GM12878 (cell line): ENCODE measurements around the gene CPSF6. TPM values are rescaled to one million over a fixed set of nuclear protein-coding genes. Genes with fewer than 3 reads are reported as not detected.

Experiments
- ATAC-seq: fragments of 200-7000 bp; cut with Tn5 transposase; 3 replicates; pipeline ENCODE4 v1.9.1; 2020; ENCODE audit warnings: mild to moderate bottlenecking, moderate library complexity
- BruUV-seq: library from RNA; stranded (reverse); fragments of 400-500 nt; replicated peaks from 2 replicates; lab custom pipeline; 2021; lab: Mats Ljungman, UMichigan
- CTCF ChIA-PET: fragments of 300-600 bp; sonication (Branson Sonifier 250); formaldehyde crosslinking; extraction: SDS; loops from one replicate; lab custom pipeline; 2021; ENCODE audit warnings: inconsistent platforms; lab: Yijun Ruan, JAX
- POLR2A ChIA-PET: fragments of 350-600 bp; formaldehyde crosslinking; extraction: SDS; loops from one replicate; lab custom pipeline; 2021; ENCODE audit warnings: inconsistent platforms; lab: Charles Lee
- RAD21 ChIA-PET: fragments of 300-600 bp; sonication (Branson Sonifier 250); formaldehyde crosslinking; loops from one replicate; lab custom pipeline; 2023; ENCODE audit warnings: antibody characterized with exemption; ENCODE audit not compliant: unreplicated experiment; lab: Charles Lee
- SMC1A ChIA-PET: fragments of 300-600 bp; sonication (Branson Sonifier 250); formaldehyde crosslinking; loops from one replicate; lab custom pipeline; 2023; ENCODE audit not compliant: unreplicated experiment, uncharacterized antibody; lab: Charles Lee
- DNase-seq: peaks from one replicate; pipeline ENCODE4 v3.0.0-alpha.2; 2011; ENCODE audit warnings: low read depth, low spot score
- FAIRE-seq: peaks from 3 replicates; lab custom pipeline; 2011; peaks lifted over from hg19 to GRCh38; lab: Jason Lieb, UNC
- H2AFZ ChIP-seq: 2 replicates; pipeline ENCODE4 v1.6.0; 2011; ENCODE audit warnings: low read depth, low read length, control low read depth; ENCODE audit not compliant: control insufficient read depth
- H3K27ac ChIP-seq: 2 replicates; pipeline ENCODE4 v1.5.1; 2011; ENCODE audit warnings: control low read depth; ENCODE audit not compliant: control insufficient read depth, insufficient read depth
- H3K27me3 ChIP-seq, 2 experiments: replicated peaks in 1 of 2; 2 replicates each; pipeline versions ENCODE4 v1.6.0 to v1.6.1; 2011; ENCODE audit warnings: low read length in 1 of 2; ENCODE audit not compliant: control insufficient read depth in 2 of 2, insufficient read depth in 2 of 2
- H3K36me3 ChIP-seq, 2 experiments: 2 replicates each; pipeline ENCODE4 v1.5.1; 2011; ENCODE audit warnings: low read length in 1 of 2; ENCODE audit not compliant: control insufficient read depth in 2 of 2, insufficient read depth in 2 of 2
- H3K4me1 ChIP-seq: 2 replicates; pipeline ENCODE4 v1.6.1; 2011; ENCODE audit warnings: mild to moderate bottlenecking, low read length, moderate library complexity, mixed read lengths; ENCODE audit not compliant: control insufficient read depth, insufficient read depth
- H3K4me2 ChIP-seq: 2 replicates; pipeline ENCODE4 v1.6.0; 2011; ENCODE audit warnings: control low read depth; ENCODE audit not compliant: control insufficient read depth, insufficient read depth
- H3K4me3 ChIP-seq: fragments of 200-600 bp; sonication (generic); 2 replicates; pipeline ENCODE4 v1.5.1; 2016
- H3K79me2 ChIP-seq: 2 replicates; pipeline ENCODE4 v1.6.0; 2011; ENCODE audit warnings: low read length; ENCODE audit not compliant: control insufficient read depth, insufficient read depth
- H3K9ac ChIP-seq: 2 replicates; pipeline ENCODE4 v1.8.0; 2011; ENCODE audit warnings: low read length, control low read depth, mixed read lengths; ENCODE audit not compliant: control insufficient read depth, insufficient read depth
- H3K9me3 ChIP-seq: replicated peaks from 3 replicates; pipeline ENCODE4 v1.5.1; 2011; ENCODE audit warnings: mild to moderate bottlenecking, low read length; ENCODE audit not compliant: control insufficient read depth, insufficient read depth
- H4K20me1 ChIP-seq: 2 replicates; pipeline ENCODE4 v1.6.0; 2011; ENCODE audit not compliant: control insufficient read depth, insufficient read depth
- EGR1 ChIP-seq, 2 experiments: IDR thresholded peaks; 1 replicate in 1 of 2; 2 replicates in 1 of 2; pipeline ENCODE4 v1.6.1; 2011 to 2012; ENCODE audit warnings: low read depth in 2 of 2, low read length in 2 of 2, borderline replicate concordance in 1 of 2, mild to moderate bottlenecking in 1 of 2, moderate library complexity in 1 of 2
- HCFC1 ChIP-seq: fragments of 150-350 bp; IDR thresholded peaks from 2 replicates; pipeline ENCODE4 v1.6.1; 2014; ENCODE audit warnings: low read length
- JUNB ChIP-seq: IDR thresholded peaks from 2 replicates; pipeline ENCODE4 v1.6.1; 2016; ENCODE audit warnings: antibody characterized with exemption, mild to moderate bottlenecking
- MEF2B ChIP-seq: fragments of 450-650 bp; IDR thresholded peaks from 2 replicates; pipeline ENCODE4 v1.6.1; 2018; ENCODE audit warnings: mild to moderate bottlenecking, moderate library complexity; ENCODE audit not compliant: partially characterized antibody, poor library complexity, severe bottlenecking
- MYC ChIP-seq: IDR thresholded peaks from 2 replicates; pipeline ENCODE4 v1.6.1; 2011; ENCODE audit warnings: mild to moderate bottlenecking, low read length, moderate library complexity, inconsistent platforms; ENCODE audit not compliant: insufficient read depth, insufficient replicate concordance, insufficient read length, severe bottlenecking
- NFYA ChIP-seq: IDR thresholded peaks from 2 replicates; pipeline ENCODE4 v1.6.1; 2011; ENCODE audit warnings: low read depth, mild to moderate bottlenecking, low read length, improper control_type of control experiment, borderline replicate concordance
- SIX5 ChIP-seq: IDR thresholded peaks from 2 replicates; pipeline ENCODE4 v1.6.1; 2011; ENCODE audit warnings: mild to moderate bottlenecking, low read depth, low read length, moderate library complexity; ENCODE audit not compliant: severe bottlenecking
- SMARCA5 ChIP-seq: fragments of 450-650 bp; IDR thresholded peaks from 2 replicates; pipeline ENCODE4 v1.6.1; 2017; ENCODE audit warnings: mild to moderate bottlenecking
- WGBS: methylation state at CpG from one replicate; pipeline ENCODE4 v1.1.6; 2016; ENCODE audit warnings: low lambda C conversion rate; ENCODE audit not compliant: insufficient replicate concordance, insufficient coverage; ENCODE audit errors: missing lambda C conversion rate; 5-methylcytosine and 5-hydroxymethylcytosine counted together
- in situ Hi-C: fragments of 300-500 bp; cut with MboI; formaldehyde crosslinking; loops from 9 replicates; pipeline ENCODE4 v1.14.3; 2018; ENCODE audit warnings: mixed read lengths
- intact Hi-C: fragments of 100-400 bp; cut with micrococcal nuclease; formaldehyde crosslinking; loops from one replicate; pipeline ENCODE4 v1.14.2; 2022; ENCODE audit not compliant: unreplicated experiment
- polyA plus RNA-seq, 11 experiments: library from polyadenylated mRNA; depleted of rRNA in 4 of 11; unstranded in 6 of 11; stranded (reverse) in 5 of 11; fragments of >200 nt; fragmentation: Nextera tagmentation in 4 of 11; fragmentation: Illumina TruSeq in 1 of 11; extraction: Ambion mirVana in 4 of 11; extraction: Trizol in 1 of 11; gene quantifications; 1 replicate in 1 of 11; 2 replicates in 10 of 11; pipeline versions ENCODE4 v1.2.1 to v1.2.3, GENCODE V29; 2011 to 2016; ENCODE audit warnings: inconsistent platforms in 2 of 11, missing spikeins in 2 of 11, low read depth in 1 of 11
- total RNA-seq, 4 experiments: library from RNA; depleted of rRNA in 3 of 4; stranded (reverse); fragments of >200 nt in 3 of 4; fragmentation: Illumina TruSeq in 1 of 4; extraction: Trizol in 1 of 4; gene quantifications; 2 replicates each; pipeline versions ENCODE4 v1.2.1 to v1.2.3, GENCODE V29; 2013 to 2021
- TF ChIP-seq, protein P1 (sequence below), 3 experiments: IDR thresholded peaks in 2 of 3; conservative IDR thresholded peaks in 1 of 3; 2 replicates each; pipeline ENCODE4 v1.5.1; 2011; ENCODE audit warnings: low read depth in 3 of 3, low read length in 3 of 3, mild to moderate bottlenecking in 3 of 3, control low read depth in 2 of 3, moderate library complexity in 2 of 3, inconsistent platforms in 1 of 3, mixed read lengths in 1 of 3; ENCODE audit not compliant: control insufficient read depth in 2 of 3, insufficient read depth in 1 of 3; ENCODE audit errors: extremely low read depth in 1 of 3
- TF ChIP-seq, protein P2 (sequence below): IDR thresholded peaks from 2 replicates; pipeline ENCODE4 v1.6.1; 2011; ENCODE audit warnings: borderline replicate concordance, low read depth, mild to moderate bottlenecking, moderate library complexity, low read length; ENCODE audit not compliant: insufficient read depth, poor library complexity, severe bottlenecking

Gene CPSF6
- total and polyA plus RNA-seq, 10 of the 15 experiments (the other 5 are each of a cell fraction or from before 2014, with no cell fraction given), result 40.9 to 150 (median 79.1) TPM

- Histone ChIP-seq H3K4me1 (no peaks in the 10 kb centered on the region), H2AFZ (no peak overlapping the region), H3K9ac (no peak overlapping the region), H3K79me2 (no peaks in the 10 kb centered on the region), H3K36me3 (no peaks in the 10 kb centered on the region), H3K27ac (no peak overlapping the region), H3K4me3 (no peak overlapping the region), H4K20me1 (no peaks in the 10 kb centered on the region), H3K4me2 (no peak overlapping the region), H3K27me3 (no peaks in the 10 kb centered on the region), H3K9me3 (no peaks in the 10 kb centered on the region; the same call in 2 of the 3 replicates)
- ChIA-PET SMC1A (no interaction called here), POLR2A (no interaction called here), CTCF (no interaction called here), RAD21 (no interaction called here)
- FAIRE-seq (no peak), DNase-seq (no peak), ATAC-seq (no peak)
- intact Hi-C loops (no loop called here), in situ Hi-C loops (no loop called here)
- no peak for TF ChIP-seq SIX5
- no peak for TF ChIP-seq MEF2B
- TF ChIP-seq, protein P1, sequence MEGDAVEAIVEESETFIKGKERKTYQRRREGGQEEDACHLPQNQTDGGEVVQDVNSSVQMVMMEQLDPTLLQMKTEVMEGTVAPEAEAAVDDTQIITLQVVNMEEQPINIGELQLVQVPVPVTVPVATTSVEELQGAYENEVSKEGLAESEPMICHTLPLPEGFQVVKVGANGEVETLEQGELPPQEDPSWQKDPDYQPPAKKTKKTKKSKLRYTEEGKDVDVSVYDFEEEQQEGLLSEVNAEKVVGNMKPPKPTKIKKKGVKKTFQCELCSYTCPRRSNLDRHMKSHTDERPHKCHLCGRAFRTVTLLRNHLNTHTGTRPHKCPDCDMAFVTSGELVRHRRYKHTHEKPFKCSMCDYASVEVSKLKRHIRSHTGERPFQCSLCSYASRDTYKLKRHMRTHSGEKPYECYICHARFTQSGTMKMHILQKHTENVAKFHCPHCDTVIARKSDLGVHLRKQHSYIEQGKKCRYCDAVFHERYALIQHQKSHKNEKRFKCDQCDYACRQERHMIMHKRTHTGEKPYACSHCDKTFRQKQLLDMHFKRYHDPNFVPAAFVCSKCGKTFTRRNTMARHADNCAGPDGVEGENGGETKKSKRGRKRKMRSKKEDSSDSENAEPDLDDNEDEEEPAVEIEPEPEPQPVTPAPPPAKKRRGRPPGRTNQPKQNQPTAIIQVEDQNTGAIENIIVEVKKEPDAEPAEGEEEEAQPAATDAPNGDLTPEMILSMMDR (IDR thresholded peaks at IDR 0.05 in 2 of 3, conservative IDR thresholded peaks at IDR 0.05 in 1 of 3; ENCODE audit: control insufficient read depth in 2 of 3, extremely low read depth in 1 of 3, insufficient read depth in 1 of 3, low read depth in 3 of 3, low read length in 3 of 3), result no peak
- no peak for TF ChIP-seq EGR1 (IDR thresholded peaks at IDR 0.05; ENCODE audit: borderline replicate concordance in 1 of 2, low read depth in 2 of 2, low read length in 2 of 2)
- no peak for TF ChIP-seq SMARCA5
- TF ChIP-seq, protein P2, sequence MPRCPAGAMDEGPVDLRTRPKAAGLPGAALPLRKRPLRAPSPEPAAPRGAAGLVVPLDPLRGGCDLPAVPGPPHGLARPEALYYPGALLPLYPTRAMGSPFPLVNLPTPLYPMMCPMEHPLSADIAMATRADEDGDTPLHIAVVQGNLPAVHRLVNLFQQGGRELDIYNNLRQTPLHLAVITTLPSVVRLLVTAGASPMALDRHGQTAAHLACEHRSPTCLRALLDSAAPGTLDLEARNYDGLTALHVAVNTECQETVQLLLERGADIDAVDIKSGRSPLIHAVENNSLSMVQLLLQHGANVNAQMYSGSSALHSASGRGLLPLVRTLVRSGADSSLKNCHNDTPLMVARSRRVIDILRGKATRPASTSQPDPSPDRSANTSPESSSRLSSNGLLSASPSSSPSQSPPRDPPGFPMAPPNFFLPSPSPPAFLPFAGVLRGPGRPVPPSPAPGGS, result no peak
- TF ChIP-seq NFYA, result no peak
- no peak for TF ChIP-seq JUNB
- no peak for TF ChIP-seq MYC
- TF ChIP-seq HCFC1, result no peak
- 86% methylated on average over 1 of the region's 1 CpG for WGBS
- BruUV-seq, result no TSS peak
These were observed 14.0 kb upstream of the CPSF6 start for GRCh38 chr12:69225251-69225910.
